ENCODE results near the gene NLRP6.
A peak's percentile ranks its signal among the peaks of the same experiment; 100 is the strongest.
"Not testable (repeated sequence)": the region's sequence is repeated elsewhere in the genome, so short reads cannot be mapped to it uniquely, and the experiment has no call there.

NLRP6 gene

GRCh38 chr11:278001-278951 lies at the start of gene NLRP6:
TSS of gene NLRP6 (plus strand) at chr11:278407. CDS start at chr11:278570, 163 bp downstream.
- no peak for DNase-seq

GRCh38 chr11:230431-230830 lies 47.8 kb upstream of the NLRP6 start:
- DNase-seq = no peak

- DNase-seq = no peak
These were observed 45.2 kb upstream of the NLRP6 start for GRCh38 chr11:232783-233565.

GRCh38 chr11:235180-235579 lies 43.0 kb upstream of the NLRP6 start:
- no peak for DNase-seq

GRCh38 chr11:235609-235996 lies 42.6 kb upstream of the NLRP6 start:
- no peak for DNase-seq

GRCh38 chr11:235997-236773 lies 42.0 kb upstream of the NLRP6 start, which contains the start of gene SIRT3:
TSS of gene SIRT3 (minus strand) at chr11:236342. CDS start at chr11:236328, 14 bp downstream.
- peak; percentile 6 for DNase-seq

GRCh38 chr11:236774-237767 lies 41.1 kb upstream of the NLRP6 start, which contains the start of gene PSMD13:
TSS of gene PSMD13 (plus strand) at chr11:236976. CDS start at chr11:237050, 74 bp downstream.
- DNase-seq = peak; percentile 14

GRCh38 chr11:238346-238745 lies 39.9 kb upstream of the NLRP6 start:
- DNase-seq = not testable (repeated sequence)

GRCh38 chr11:240315-240714 lies 37.9 kb upstream of the NLRP6 start:
- no peak for DNase-seq

- DNase-seq = no peak
These were observed 36.6 kb upstream of the NLRP6 start for GRCh38 chr11:241634-242033.

GRCh38 chr11:244376-244775 lies 33.8 kb upstream of the NLRP6 start:
- DNase-seq = no peak

GRCh38 chr11:249062-249461 lies 29.1 kb upstream of the NLRP6 start:
- no peak for DNase-seq

- no peak for DNase-seq
These were observed 27.9 kb upstream of the NLRP6 start for GRCh38 chr11:250274-250673.

GRCh38 chr11:250740-251299 lies 27.4 kb upstream of the NLRP6 start:
- DNase-seq = peak; percentile 18

GRCh38 chr11:251550-251949 lies 26.7 kb upstream of the NLRP6 start:
- no peak for DNase-seq

- DNase-seq = no peak
These were observed 25.5 kb upstream of the NLRP6 start for GRCh38 chr11:252666-253065.

GRCh38 chr11:253160-253885 lies 24.9 kb upstream of the NLRP6 start:
- no peak for DNase-seq

GRCh38 chr11:253886-254270 lies 24.3 kb upstream of the NLRP6 start:
- DNase-seq = no peak

- DNase-seq = no peak
These were observed 23.0 kb upstream of the NLRP6 start for GRCh38 chr11:255176-255575.

- DNase-seq = no peak
These were observed 22.4 kb upstream of the NLRP6 start for GRCh38 chr11:255816-256215.
